IPS-NIHi7 (cell line): ENCODE measurements around the gene CHST7.
"Not testable (repeated sequence)": the region's sequence is repeated elsewhere in the genome, so short reads cannot be mapped to it uniquely, and the experiment has no call there.

Source experiments
- DNase-seq: peaks from one replicate; pipeline ENCODE4 v3.0.0; 2012; ENCODE audit warnings: mixed read lengths; ENCODE audit errors: extremely low spot score

CHST7 gene, protein sequence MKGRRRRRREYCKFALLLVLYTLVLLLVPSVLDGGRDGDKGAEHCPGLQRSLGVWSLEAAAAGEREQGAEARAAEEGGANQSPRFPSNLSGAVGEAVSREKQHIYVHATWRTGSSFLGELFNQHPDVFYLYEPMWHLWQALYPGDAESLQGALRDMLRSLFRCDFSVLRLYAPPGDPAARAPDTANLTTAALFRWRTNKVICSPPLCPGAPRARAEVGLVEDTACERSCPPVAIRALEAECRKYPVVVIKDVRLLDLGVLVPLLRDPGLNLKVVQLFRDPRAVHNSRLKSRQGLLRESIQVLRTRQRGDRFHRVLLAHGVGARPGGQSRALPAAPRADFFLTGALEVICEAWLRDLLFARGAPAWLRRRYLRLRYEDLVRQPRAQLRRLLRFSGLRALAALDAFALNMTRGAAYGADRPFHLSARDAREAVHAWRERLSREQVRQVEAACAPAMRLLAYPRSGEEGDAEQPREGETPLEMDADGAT

GRCh38 chrX:46573331-46573891 is at the start of gene CHST7:
CHST7 (plus strand) TSS chrX:46573765; CDS start chrX:46573932, 167 bp downstream.
- peak; percentile 86 for DNase-seq

GRCh38 chrX:46528640-46529039 is 44.9 kb upstream of the CHST7 start:
- not testable (repeated sequence) for DNase-seq

- DNase-seq, result not testable (repeated sequence)
Observed at GRCh38 chrX:46529740-46530403, 43.7 kb upstream of the CHST7 start.

DNA sequence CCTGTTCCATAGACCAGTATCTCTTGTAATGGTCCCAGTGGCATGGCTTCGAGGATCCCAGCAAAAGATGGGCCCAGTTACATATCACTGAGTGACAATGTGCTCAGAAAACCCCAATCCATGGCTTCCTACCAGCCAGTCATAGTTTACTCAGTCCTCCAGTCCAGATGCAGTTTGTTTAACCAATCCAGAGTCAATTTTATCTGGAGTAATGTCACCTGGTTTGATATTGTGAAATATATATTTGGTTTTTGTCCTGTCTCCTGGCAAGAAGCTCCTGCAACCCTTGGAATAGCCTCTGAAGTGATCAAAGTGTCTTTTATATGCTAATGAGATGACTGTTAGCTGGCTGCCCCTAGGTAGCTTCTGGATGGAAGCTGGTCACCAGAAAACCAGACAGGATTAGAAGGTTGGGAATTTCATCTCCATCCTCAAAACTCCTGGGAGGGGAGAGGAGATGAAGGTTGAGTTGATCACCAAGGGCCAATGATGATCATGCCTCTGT is 43.1 kb upstream of the CHST7 start:
- not testable (repeated sequence) for DNase-seq

GRCh38 chrX:46531442-46531841 is 42.1 kb upstream of the CHST7 start:
- no peak for DNase-seq

DNA sequence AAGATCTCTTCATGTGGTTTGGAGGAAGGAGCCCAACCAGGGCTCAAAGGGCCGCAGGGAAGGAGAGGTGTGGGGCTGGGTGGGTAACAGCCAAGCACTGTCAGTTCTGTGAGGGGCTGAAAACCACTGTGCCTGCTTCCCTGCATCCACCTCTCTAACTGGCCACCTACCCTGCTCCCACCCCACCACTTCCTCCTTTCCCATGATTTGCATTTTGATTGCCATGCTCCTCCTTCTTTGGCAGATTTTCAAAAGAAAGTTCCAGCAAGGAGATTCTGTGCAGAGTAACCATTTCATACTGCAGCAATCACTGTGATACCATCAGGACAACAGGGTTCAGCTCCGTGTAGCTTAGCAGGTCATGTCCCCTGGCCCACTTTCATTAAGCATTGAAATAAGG is 30.1 kb upstream of the CHST7 start:
- peak; percentile 16 for DNase-seq

DNA sequence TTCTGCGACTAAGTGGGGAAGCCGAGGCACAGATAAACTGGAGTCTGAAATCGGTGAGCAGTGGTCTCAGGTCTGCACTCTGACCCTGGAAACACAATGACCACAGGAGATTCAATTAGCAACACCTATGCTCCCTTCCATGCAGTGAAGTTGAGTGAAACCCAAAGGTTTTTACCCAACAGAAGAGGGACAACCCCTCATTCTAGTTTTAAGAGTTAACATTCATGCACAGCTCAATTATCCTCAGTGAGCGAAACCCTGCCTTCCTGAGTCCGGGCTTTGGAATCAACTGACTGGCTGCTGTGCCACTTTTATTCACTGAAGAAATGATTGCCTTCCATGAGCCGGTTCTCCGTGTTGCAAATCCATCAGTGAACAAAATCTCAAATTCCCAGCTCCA is 29.0 kb upstream of the CHST7 start:
- not testable (repeated sequence) for DNase-seq

DNA sequence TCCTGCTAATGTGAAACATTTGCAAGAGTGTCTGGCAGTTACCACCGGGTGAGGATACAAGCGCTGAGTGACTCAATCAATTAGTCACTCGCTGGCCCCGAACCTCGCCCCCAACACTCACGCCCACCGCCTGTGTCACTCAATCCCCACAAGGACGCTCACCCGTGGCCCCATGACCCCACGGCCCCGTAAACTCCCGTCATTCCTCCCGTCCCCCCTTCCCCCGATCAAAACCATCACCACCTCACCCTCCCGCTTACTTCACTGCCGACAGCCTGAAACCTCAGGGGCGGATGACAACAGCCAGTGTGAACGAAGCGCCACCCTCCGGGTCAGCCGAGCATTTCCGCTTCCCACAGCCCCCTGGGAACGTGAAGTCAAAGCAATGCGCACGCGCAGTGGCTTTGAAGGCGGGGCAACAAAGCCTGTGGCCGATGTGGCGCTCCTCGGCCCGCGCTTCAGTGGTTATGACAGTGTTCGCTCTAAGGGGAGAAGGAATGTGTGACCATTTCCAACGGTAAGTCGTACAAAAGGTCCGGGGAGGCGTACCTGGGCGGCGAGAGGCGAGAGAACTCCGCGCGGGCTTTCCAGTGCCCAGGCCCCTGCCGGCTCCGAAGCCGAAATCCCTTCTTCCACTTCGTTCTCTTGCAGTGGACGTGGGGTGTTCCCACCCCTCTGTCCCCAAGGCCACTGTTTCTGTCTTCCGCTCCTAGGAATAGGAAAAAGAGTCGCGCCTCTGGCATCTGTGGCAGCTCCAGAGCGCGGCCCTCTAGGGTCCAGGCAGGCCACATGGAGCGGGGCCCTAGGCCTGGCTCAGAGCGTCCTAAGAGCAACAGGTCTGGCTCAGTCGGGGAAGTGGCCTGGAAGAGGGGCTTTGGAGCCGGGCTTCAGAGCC is 28.2 kb upstream of the CHST7 start, which contains the start of gene ZNF674:
TSS of gene ZNF674 (minus strand) at position 311 of the 895 bp plus-strand sequence. CDS start 3,334 bp downstream, outside the sequence.
- peak; percentile 82 for DNase-seq

DNA sequence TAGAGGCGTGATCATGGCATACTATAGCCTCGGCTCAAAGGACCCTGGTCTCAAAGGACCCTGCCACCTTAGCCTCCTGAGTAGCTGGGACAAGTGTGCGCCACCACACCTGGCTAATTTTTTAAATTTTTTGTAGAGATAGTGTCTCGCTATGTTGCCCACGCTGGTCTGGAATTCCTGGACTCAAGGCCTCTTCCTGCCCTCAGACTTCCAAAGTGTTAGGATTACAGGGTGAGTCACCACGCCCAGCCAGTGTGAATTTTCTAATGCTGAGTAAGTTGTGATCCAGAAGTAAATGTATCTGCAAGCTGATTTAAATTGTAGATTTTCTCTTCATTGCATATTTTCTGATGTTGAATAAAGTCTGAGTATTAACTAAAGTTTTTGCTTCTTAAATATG is 25.7 kb upstream of the CHST7 start:
- no peak for DNase-seq

GRCh38 chrX:46549914-46550313 is 23.7 kb upstream of the CHST7 start:
- DNase-seq, result no peak

DNA sequence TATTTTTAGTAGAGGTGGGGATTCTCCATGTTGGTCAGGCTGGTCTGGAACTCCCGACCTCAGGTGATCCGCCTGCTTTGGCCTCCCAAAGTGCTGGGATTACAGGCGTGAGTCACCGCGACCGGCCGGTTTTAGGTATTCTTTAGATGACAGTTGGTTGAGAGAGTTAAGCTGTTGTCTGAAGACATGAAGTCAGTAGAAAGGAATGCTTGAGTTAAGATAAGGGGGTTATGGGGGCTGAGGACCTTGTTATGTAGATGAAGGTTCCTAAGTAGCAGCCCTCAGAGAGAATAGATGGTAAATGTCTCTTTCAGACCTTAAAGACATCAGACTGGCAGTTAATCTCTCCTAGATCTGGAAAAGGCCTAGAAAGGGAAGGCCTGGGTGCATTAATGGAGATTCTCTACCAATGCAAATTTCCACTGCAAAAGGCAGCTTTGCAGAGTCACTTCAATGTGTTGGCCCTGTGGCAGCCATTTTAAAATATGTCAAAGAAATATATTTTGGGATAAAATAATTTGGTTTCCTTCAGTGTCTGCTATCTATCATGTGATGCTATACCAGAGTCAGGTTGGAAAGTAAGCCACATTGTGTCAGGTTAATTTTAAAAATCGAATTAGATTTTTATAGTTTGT is 22.0 kb upstream of the CHST7 start:
- peak; percentile 54 for DNase-seq

DNA sequence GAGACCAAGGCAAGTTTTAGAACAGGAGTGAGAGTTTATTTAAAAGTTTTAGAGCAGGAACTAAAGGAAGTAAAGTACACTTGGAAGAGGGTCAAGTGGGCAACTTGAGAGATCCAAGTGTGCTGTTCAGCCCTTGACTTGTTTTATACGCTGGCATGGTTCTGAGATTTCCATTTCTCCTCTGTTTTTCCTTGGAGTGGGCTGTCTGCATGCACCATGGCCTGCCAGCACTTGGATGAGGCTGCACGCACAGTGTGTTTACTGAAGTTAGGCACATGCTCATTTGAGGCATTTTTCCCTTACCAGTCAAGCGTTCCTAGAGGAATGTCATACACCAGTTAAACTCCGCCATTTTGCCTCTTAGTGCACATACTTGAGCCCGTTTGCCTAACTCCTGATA is 19.6 kb upstream of the CHST7 start:
- DNase-seq, result no peak

DNA sequence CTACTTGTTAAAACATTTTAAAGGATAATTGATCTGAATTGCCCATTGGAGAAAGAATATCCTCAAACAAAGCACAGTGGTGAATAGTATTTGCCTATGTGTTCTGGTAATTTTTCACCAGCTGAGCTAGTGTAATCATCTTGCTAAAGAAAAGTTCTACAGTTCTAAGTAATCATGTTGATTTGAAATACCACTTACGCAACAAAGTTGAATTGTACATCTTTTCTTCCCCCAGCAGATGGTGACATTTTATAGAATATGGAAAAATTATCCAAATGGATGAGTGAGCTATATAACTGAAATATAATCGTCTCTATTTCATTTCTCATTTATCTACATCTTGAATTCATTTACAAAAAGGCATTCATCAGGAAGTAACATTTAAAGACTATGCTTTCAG is 18.6 kb upstream of the CHST7 start:
- DNase-seq, result no peak

DNA sequence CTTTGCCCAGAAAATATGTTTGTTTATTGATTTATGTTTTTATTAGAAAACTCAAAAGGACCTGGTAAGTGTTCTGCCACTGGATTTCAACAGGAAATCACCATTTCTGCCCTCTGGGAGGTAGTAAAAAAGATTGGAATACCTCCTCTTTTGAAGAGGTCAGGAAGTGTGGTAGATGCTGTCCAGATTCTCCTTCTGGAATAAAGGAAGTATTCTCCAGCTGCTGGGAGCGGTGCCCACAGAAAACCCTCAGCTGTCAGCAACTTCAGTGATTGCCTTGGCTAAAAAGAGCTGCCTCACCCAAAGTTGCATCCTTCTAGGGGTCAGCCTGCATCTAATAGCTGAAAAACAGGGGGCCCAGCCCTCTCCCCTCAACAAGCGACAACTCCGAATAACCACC is 14.5 kb upstream of the CHST7 start:
- no peak for DNase-seq

DNA sequence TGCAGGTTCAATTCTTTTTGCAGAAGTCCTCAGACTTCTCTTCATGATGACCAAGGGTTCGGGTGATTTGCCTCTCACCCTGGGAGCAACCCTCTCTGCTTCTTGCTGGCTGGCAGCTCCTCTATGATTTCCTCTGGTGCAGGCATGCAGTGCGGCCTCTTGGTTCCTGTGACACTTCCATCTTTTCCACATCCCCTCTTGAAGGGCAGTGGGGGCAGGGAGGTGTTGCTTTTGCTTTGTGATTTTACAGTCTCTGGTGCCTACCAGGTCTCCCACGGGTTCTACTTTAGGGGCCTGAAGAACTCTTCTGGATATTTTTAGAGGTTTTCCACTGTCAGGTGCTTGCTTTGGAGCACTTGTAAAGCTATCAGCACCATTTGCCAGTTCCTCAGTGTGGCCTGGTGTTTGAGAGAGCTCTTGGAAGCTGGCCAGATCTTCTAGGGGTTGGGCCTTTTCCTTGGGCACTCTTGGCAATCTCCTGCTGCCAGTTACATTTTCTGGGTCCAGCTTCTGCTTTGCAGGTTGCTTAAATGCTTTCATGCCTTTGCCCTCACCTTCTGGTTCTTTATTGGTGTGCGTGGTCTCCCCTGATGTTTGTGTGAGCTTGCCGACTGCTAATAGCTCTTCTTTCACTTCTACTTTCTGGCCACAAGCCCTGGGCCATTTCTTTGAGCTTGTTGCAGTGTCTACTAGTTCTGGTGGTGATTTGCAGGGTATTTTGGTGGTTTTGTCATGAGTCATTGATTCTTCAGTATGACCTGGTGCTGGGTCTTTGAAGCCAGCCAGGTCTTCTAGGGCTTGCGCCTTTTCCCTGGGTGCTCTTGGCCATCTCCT is 11.5 kb upstream of the CHST7 start:
- DNase-seq, result no peak

DNA sequence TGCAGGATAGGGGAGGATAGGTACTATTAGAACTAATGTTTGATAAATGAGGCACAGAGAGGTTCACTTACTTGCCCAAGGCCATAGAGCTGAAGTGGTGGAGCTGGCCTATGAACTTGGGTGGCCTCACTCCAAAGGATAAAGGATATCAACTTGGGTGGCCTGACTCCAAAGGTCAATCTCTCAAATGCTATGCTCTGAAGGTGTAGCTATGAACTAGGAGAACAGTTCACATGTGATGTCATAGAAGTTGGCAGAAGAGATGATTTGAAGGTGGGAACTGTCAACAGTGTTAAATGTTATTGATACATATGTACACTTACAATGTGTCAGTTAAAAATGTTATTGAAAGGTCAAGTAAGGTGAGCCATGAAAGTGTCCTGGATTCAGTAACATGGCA is 6.2 kb upstream of the CHST7 start:
- no peak for DNase-seq

DNA sequence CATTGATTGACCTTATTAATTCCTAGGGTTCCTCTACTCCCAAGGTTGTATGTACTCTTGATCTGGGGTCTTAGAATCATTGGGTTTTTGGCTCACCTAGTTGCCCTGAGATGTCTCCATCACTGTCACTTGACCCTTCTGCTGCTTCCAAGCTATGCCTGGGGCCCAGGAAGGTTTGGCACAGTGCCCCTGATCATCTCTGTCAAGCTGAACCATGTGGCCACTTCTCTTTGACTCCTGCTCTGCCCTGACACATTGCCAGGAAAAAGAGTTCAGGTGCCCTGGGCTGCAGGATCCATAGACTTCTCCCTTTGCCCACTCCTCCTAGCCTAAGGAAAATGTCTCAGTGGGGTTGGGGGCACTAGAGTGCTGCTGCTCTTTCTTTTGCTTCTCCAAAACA is 3.9 kb upstream of the CHST7 start:
- no peak for DNase-seq

DNA sequence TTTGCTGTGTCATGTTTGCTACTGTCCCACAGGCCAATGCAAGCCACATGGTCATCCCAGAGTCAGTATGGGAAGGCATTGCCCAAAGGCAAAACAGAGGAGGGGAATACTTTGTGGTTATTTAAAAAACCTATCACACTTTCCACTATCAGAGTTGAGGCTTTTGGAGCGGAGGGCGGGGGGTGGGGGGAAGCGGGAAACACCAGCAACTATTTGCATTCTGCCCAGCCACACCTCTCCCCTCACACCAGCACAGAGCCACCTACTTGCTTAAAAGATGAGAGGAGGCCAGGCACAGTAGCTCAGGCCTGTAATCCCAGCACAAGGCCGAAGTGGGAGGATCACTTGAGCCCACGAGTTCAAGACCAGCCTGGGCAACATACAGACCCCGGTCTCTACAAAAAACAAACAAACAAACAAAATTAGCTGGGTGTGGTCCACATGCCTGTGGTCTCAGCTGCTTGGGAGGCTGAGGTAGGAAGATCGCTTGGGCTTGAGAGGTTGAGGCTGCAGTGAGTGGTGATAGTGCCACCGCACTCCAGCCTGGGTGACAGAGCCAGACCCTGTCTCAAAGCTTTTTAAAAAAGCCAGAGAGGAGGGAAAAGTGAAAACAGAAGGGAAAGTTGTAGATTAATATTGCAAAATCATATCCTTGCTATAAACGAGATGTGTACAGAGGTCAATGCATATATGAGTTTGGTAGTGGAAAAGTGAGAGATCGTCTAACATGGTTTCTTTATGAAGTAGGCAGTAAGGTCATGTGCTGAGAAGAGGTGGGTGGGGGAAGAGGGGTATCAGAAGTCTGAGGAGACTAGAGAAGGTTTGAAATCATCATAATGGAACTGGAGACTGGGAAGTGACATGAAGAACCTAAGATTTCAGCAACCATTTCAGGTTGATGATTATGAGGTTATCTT is 1.9 kb upstream of the CHST7 start:
- peak; percentile 42 for DNase-seq
